H1 (cell line): ENCODE measurements around the gene WNK2.

Source experiments
- CTCF ChIP-seq, 3 experiments: IDR thresholded peaks; 1 replicate in 2 of 3; 2 replicates in 1 of 3; pipeline versions ENCODE4 v1.5.1 to v1.6.1; 2011; ENCODE audit warnings: low read length in 3 of 3, mild to moderate bottlenecking in 3 of 3, inconsistent platforms in 2 of 3, low read depth in 1 of 3, moderate library complexity in 1 of 3; ENCODE audit not compliant: insufficient read depth in 1 of 3; ENCODE audit errors: control extremely low read depth in 1 of 3
- E2F6 ChIP-seq: IDR thresholded peaks from 2 replicates; pipeline ENCODE4 v1.6.1; 2012; ENCODE audit warnings: inconsistent platforms
- EGR1 ChIP-seq: IDR thresholded peaks from 2 replicates; pipeline ENCODE4 v1.6.1; 2011; ENCODE audit warnings: low read depth, low read length, borderline replicate concordance
- EP300 ChIP-seq, 2 experiments: IDR thresholded peaks; 1 replicate in 1 of 2; 2 replicates in 1 of 2; pipeline ENCODE4 v1.6.1; 2011 to 2012; ENCODE audit warnings: low read depth in 2 of 2, low read length in 2 of 2, mild to moderate bottlenecking in 2 of 2, borderline replicate concordance in 1 of 2, inconsistent platforms in 1 of 2, moderate library complexity in 1 of 2
- JUND ChIP-seq: IDR thresholded peaks from 2 replicates; pipeline ENCODE4 v1.6.1; 2011; ENCODE audit warnings: mild to moderate bottlenecking, improper control_type of control experiment, low read length
- KDM1A ChIP-seq: fragments of 200-600, 300-600 bp; sonication (generic); IDR thresholded peaks from 2 replicates; pipeline ENCODE4 v1.7.1; 2016; ENCODE audit warnings: mild to moderate bottlenecking, low read length, borderline replicate concordance
- KDM5A ChIP-seq: fragments of 200-600 bp; IDR thresholded peaks from 2 replicates; pipeline ENCODE4 v1.7.1; 2012; ENCODE audit warnings: mild to moderate bottlenecking, low read length, inconsistent platforms, mixed read lengths
- NRF1 ChIP-seq: IDR thresholded peaks from 2 replicates; pipeline ENCODE4 v1.6.1; 2011; ENCODE audit warnings: mild to moderate bottlenecking, low read depth, low read length, improper control_type of control experiment
- POLR2A ChIP-seq, 2 experiments: IDR thresholded peaks; 1 replicate in 1 of 2; 2 replicates in 1 of 2; pipeline ENCODE4 v1.6.1; 2011; ENCODE audit warnings: low read depth in 2 of 2, low read length in 2 of 2, mild to moderate bottlenecking in 2 of 2; ENCODE audit errors: control extremely low read depth in 1 of 2
- POLR2AphosphoS5 ChIP-seq: IDR thresholded peaks from 2 replicates; pipeline ENCODE4 v1.6.1; 2011; ENCODE audit warnings: low read depth, low read length

- no peak for TF ChIP-seq POLR2A (IDR thresholded peaks at IDR 0.05; ENCODE audit: control extremely low read depth in 1 of 2, low read depth in 2 of 2, low read length in 2 of 2)
- no peak for TF ChIP-seq KDM5A
- no peak for TF ChIP-seq POLR2AphosphoS5
- TF ChIP-seq EP300 (IDR thresholded peaks at IDR 0.05; ENCODE audit: borderline replicate concordance in 1 of 2, low read depth in 2 of 2, low read length in 2 of 2) = no peak
- TF ChIP-seq NRF1 = no peak
- TF ChIP-seq CTCF (IDR thresholded peaks at IDR 0.05; ENCODE audit: control extremely low read depth in 1 of 3, insufficient read depth in 1 of 3, low read depth in 1 of 3, low read length in 3 of 3) = no peak
- TF ChIP-seq JUND = no peak
- no peak for TF ChIP-seq EGR1
- TF ChIP-seq E2F6 = no peak
- no peak for TF ChIP-seq KDM1A
Measured at GRCh38 chr9:93168581-93168980, 15.4 kb upstream of the WNK2 start.
